ENCODE results near the gene COL4A3. TPM values are rescaled to one million over a fixed set of nuclear protein-coding genes. Genes with fewer than 3 reads are reported as not detected.
"Not testable (repeated sequence)": the region's sequence is repeated elsewhere in the genome, so short reads cannot be mapped to it uniquely, and the experiment has no call there.

Gene COL4A3
- total RNA-seq, 4 donors from 2014 or later, result 59.7 to 86.5 (median 66.9) TPM

GRCh38 chr2:227219312-227220105, 55.1 kb downstream of the COL4A3 start:
- H3K27ac ChIP-seq, result no peak overlapping the region
- WGBS, 2 donors, result 62 to 65% methylated on average over 4 of the region's 4 CpGs
- no peak overlapping the region for H3K4me3 ChIP-seq (replicated peaks in 1 of 3)
- no peak for TF ChIP-seq POLR2A (IDR thresholded peaks at IDR 0.05)
- TF ChIP-seq CTCF (IDR thresholded peaks at IDR 0.05), result no peak
- H3K27me3 ChIP-seq, result no peaks in the 10 kb centered on the region
- intact Hi-C loops (cut with DNase I), result no loop called here
- H3K36me3 ChIP-seq, result no peaks in the 10 kb centered on the region
- no peaks in the 10 kb centered on the region for H3K9me3 ChIP-seq
- DNase-seq, result no peak
- H3K4me1 ChIP-seq, result no peaks in the 10 kb centered on the region

- peaks cover 8 to 10% of the 10 kb centered on the region in 2 donors for H3K4me1 ChIP-seq
- H3K4me3 ChIP-seq (replicated peaks in 1 of 3), result no peak overlapping the region
- no peak overlapping the region for H3K27ac ChIP-seq
- H3K9me3 ChIP-seq, result no peaks in the 10 kb centered on the region
- intact Hi-C loops (cut with DNase I), result no loop called here
- TF ChIP-seq POLR2A (IDR thresholded peaks at IDR 0.05) (no peak), CTCF (IDR thresholded peaks at IDR 0.05) (no peak)
- H3K36me3 ChIP-seq, result no peaks in the 10 kb centered on the region
- no peak for DNase-seq
- WGBS, 2 donors, result 58 to 96% methylated on average over 1 of the region's 1 CpG
- H3K27me3 ChIP-seq, result no peaks in the 10 kb centered on the region
These were observed 56.7 kb downstream of the COL4A3 start for GRCh38 chr2:227221120-227221519.

GRCh38 chr2:227222292-227222691, 57.9 kb downstream of the COL4A3 start:
- Histone ChIP-seq H3K36me3 (no peaks in the 10 kb centered on the region), H3K4me1 (peaks cover 10 to 13% of the 10 kb centered on the region in 2 donors), H3K9me3 (no peaks in the 10 kb centered on the region), H3K27ac (no peak overlapping the region), H3K4me3 (replicated peaks in 1 of 3) (no peak overlapping the region), H3K27me3 (no peaks in the 10 kb centered on the region)
- WGBS, 2 donors, result 62 to 66% methylated on average over 4 of the region's 4 CpGs
- no peak for TF ChIP-seq POLR2A (IDR thresholded peaks at IDR 0.05)
- no peak for TF ChIP-seq CTCF (IDR thresholded peaks at IDR 0.05)
- no peak for DNase-seq
- intact Hi-C loops (cut with DNase I), result no loop called here

GRCh38 chr2:227225641-227226040, 61.2 kb downstream of the COL4A3 start:
- H3K4me3 ChIP-seq (replicated peaks in 1 of 3); H3K9me3 ChIP-seq; intact Hi-C loops (cut with DNase I); H3K27me3 ChIP-seq; H3K36me3 ChIP-seq: not testable (repeated sequence)
- 40 to 53% methylated on average over 6 of the region's 6 CpGs for WGBS, 2 donors
- Histone ChIP-seq H3K4me1 (peaks cover 24 to 29% of the 10 kb centered on the region in 2 donors), H3K27ac (peak overlapping the region; percentile 24 to 75 (median 62))
- peak; percentile 53 to 54 for DNase-seq

GRCh38 chr2:227228061-227228667, 63.7 kb downstream of the COL4A3 start:
- DNase-seq, result peak; percentile 96 to 97
- Histone ChIP-seq H3K36me3 (no peaks in the 10 kb centered on the region), H3K4me3 (replicated peaks in 1 of 3) (no peak overlapping the region), H3K27me3 (no peaks in the 10 kb centered on the region), H3K27ac (peak overlapping the region; percentile 74 to 80 (median 76)), H3K9me3 (no peaks in the 10 kb centered on the region), H3K4me1 (peaks cover 24 to 29% of the 10 kb centered on the region in 2 donors)
- 31 to 33% methylated on average over 10 to 14 of the region's 14 CpGs for WGBS, 2 donors
- intact Hi-C loops (cut with DNase I), result no loop called here
- TF ChIP-seq POLR2A (IDR thresholded peaks at IDR 0.05) (peak in 1 of 2 donors; percentile 59), CTCF (IDR thresholded peaks at IDR 0.05) (no peak)

All from thyroid gland (tissue), 4 donors.